Peyer's patch (tissue), 4 donors: ENCODE data around the gene SELL. TPM values are rescaled to one million over a fixed set of nuclear protein-coding genes. Genes with fewer than 3 reads are reported as not detected.
"Not testable (repeated sequence)": the region's sequence is repeated elsewhere in the genome, so short reads cannot be mapped to it uniquely, and the experiment has no call there.

ENCODE experiments used
- DNase-seq, 3 donors: peaks; one replicate each; pipeline ENCODE4 v3.0.0-alpha.2; 2017 to 2019
- H3K27ac ChIP-seq, 4 donors: fragments of 200-600 bp; sonication (generic); one replicate each; pipeline ENCODE4 v1.5.1; 2016 to 2019
- H3K27me3 ChIP-seq, 2 donors: fragments of 200-600 bp; sonication (generic); one replicate each; pipeline ENCODE4 v1.5.1; 2019
- H3K36me3 ChIP-seq, 3 donors: fragments of 200-600 bp; sonication (generic); one replicate each; pipeline ENCODE4 v1.5.1; 2016 to 2019
- H3K4me1 ChIP-seq, 4 donors: fragments of 200-600 bp; sonication (generic); one replicate each; pipeline ENCODE4 v1.5.1; 2016 to 2019
- H3K4me3 ChIP-seq, 4 donors: fragments of 200-600 bp; sonication (generic); 1 replicate in 3 of 4; 2 replicates in 1 of 4; pipeline ENCODE4 v1.5.1; 2016 to 2019; ENCODE audit warnings: mild to moderate bottlenecking in 1 of 4
- H3K9me3 ChIP-seq, 4 donors: fragments of 200-600 bp; sonication (generic); one replicate each; pipeline ENCODE4 v1.5.1; 2016 to 2019; ENCODE audit warnings: mild to moderate bottlenecking in 1 of 4
- CTCF ChIP-seq, 6 experiments: fragments of 450-650 bp in 4 of 6; fragments of 200-600 bp in 2 of 6; sonication (generic) in 1 of 6; IDR thresholded peaks; one replicate each; pipeline ENCODE4 v1.5.1; 2017 to 2019; ENCODE audit warnings: antibody characterized with exemption in 6 of 6, mild to moderate bottlenecking in 3 of 6, moderate library complexity in 1 of 6
- POLR2A ChIP-seq, 2 donors: fragments of 450-650 bp; IDR thresholded peaks; one replicate each; pipeline ENCODE4 v1.5.1; 2017; ENCODE audit warnings: antibody characterized with exemption in 2 of 2, mild to moderate bottlenecking in 2 of 2, moderate library complexity in 2 of 2
- total RNA-seq, 4 donors: library from RNA; depleted of rRNA; stranded (reverse); fragments of >200 nt; gene quantifications; one replicate each; pipeline ENCODE4 v1.1.0, GENCODE V29; 2016

SELL gene
- total RNA-seq, 4 donors from 2014 or later: 0.35 to 9.9 TPM; not detected in 2

GRCh38 chr1:169661066-169661465 lies 50.4 kb downstream of the SELL start:
- H3K27ac ChIP-seq, H3K27me3 ChIP-seq, H3K9me3 ChIP-seq, H3K4me1 ChIP-seq, H3K4me3 ChIP-seq, H3K36me3 ChIP-seq, DNase-seq: not testable (repeated sequence)

GRCh38 chr1:169658777-169659176 lies 52.6 kb downstream of the SELL start:
- not testable (repeated sequence) for H3K4me1 ChIP-seq, H3K9me3 ChIP-seq, H3K4me3 ChIP-seq, H3K27me3 ChIP-seq, DNase-seq, H3K27ac ChIP-seq, H3K36me3 ChIP-seq

GRCh38 chr1:169653873-169654272 lies 57.5 kb downstream of the SELL start:
- no peak overlapping the region for H3K4me3 ChIP-seq
- no peaks in the 10 kb centered on the region for H3K27me3 ChIP-seq
- H3K36me3 ChIP-seq: no peaks in the 10 kb centered on the region
- TF ChIP-seq POLR2A (IDR thresholded peaks at IDR 0.05) (no peak), CTCF (IDR thresholded peaks at IDR 0.05) (no peak)
- H3K9me3 ChIP-seq: no peaks in the 10 kb centered on the region
- H3K4me1 ChIP-seq: no peaks in the 10 kb centered on the region
- DNase-seq: no peak
- H3K27ac ChIP-seq: no peak overlapping the region

GRCh38 chr1:169651035-169651434 lies 60.4 kb downstream of the SELL start:
- Histone ChIP-seq H3K4me3 (no peak overlapping the region), H3K36me3 (no peaks in the 10 kb centered on the region), H3K4me1 (no peaks in the 10 kb centered on the region), H3K9me3 (no peaks in the 10 kb centered on the region), H3K27ac (no peak overlapping the region), H3K27me3 (no peaks in the 10 kb centered on the region)
- no peak for DNase-seq
- TF ChIP-seq POLR2A (IDR thresholded peaks at IDR 0.05): no peak
- TF ChIP-seq CTCF (IDR thresholded peaks at IDR 0.05): no peak

GRCh38 chr1:169650551-169650950 lies 60.9 kb downstream of the SELL start:
- DNase-seq: no peak
- no peak overlapping the region for H3K27ac ChIP-seq
- H3K4me3 ChIP-seq: no peak overlapping the region
- no peaks in the 10 kb centered on the region for H3K4me1 ChIP-seq
- H3K27me3 ChIP-seq: no peaks in the 10 kb centered on the region
- no peaks in the 10 kb centered on the region for H3K36me3 ChIP-seq
- TF ChIP-seq POLR2A (IDR thresholded peaks at IDR 0.05) (no peak), CTCF (IDR thresholded peaks at IDR 0.05) (no peak)
- no peaks in the 10 kb centered on the region for H3K9me3 ChIP-seq

GRCh38 chr1:169648709-169649108 lies 62.7 kb downstream of the SELL start:
- TF ChIP-seq CTCF (IDR thresholded peaks at IDR 0.05): no peak
- TF ChIP-seq POLR2A (IDR thresholded peaks at IDR 0.05): no peak
- Histone ChIP-seq H3K27me3 (no peaks in the 10 kb centered on the region), H3K36me3 (no peaks in the 10 kb centered on the region), H3K27ac (no peak overlapping the region), H3K4me3 (no peak overlapping the region), H3K4me1 (no peaks in the 10 kb centered on the region), H3K9me3 (no peaks in the 10 kb centered on the region)
- no peak for DNase-seq

GRCh38 chr1:169648187-169648586 lies 63.2 kb downstream of the SELL start:
- TF ChIP-seq CTCF (IDR thresholded peaks at IDR 0.05): no peak
- no peak for TF ChIP-seq POLR2A (IDR thresholded peaks at IDR 0.05)
- Histone ChIP-seq H3K27me3 (no peaks in the 10 kb centered on the region), H3K9me3 (no peaks in the 10 kb centered on the region), H3K36me3 (no peaks in the 10 kb centered on the region), H3K27ac (no peak overlapping the region), H3K4me1 (no peaks in the 10 kb centered on the region), H3K4me3 (no peak overlapping the region)
- no peak for DNase-seq
